Stimulated activated CD8-positive, alpha-beta memory T cell treated with anti-CD3 and anti-CD28 coated beads, Interleukin-7, amount 100 ng/mL, for 1 hour (primary cell): ENCODE results near the gene WDR43.

Source experiments
- DNase-seq, 2 donors: peaks; one replicate each; pipeline ENCODE4 v3.0.0-alpha.2; 2020; ENCODE audit warnings: low read depth in 2 of 2

Gene WDR43

GRCh38 chr2:28994074-28994473, 99.6 kb downstream of the WDR43 start:
- DNase-seq: no peak

- DNase-seq: no peak
Observed at GRCh38 chr2:28994679-28995078, 100.2 kb downstream of the WDR43 start.

DNA sequence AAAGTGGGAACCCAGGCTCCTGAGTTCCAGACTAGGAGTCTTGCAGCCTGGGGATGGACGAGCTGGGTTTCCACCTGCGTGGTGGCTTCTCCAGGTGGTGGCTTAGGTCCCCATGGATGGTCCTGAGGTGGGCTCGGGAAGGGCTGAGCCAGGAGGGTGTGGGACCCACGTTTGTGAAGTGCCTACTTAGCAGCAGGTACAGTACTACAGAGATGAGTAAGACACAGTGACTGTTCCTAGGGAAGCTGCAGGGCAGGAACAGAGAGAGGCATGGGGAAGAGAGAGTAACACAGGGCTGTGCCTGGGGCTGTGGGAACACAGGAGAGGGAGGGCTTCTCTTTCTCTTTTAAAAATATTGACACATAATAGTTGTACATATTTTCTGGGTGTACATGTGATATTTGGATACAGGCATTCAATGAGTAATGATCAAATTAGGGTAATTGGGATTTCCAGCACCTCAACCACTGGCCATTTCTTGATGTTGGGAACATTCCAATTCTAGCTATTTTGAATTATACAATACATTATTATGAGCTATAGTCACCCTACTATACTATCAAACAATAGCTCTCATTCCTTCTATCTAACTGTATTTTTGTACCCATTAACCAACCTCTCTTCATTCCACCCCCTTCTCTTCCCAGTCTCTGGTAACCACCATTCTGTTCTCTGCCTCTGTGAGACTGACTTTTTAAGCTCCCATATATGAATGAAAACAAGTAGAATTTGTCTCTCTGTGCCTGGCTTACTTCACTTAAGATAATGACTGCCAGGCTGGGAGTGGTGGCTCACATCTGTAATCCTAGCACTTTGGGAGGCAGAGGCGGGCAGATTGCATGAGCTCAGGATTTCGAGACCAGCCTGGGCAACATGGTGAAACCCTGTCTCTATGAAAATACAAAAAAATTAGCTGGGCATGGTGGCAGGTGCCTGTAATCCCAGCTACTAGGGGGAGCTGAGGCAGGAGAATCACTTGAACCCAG, 101.6 kb downstream of the WDR43 start:
- DNase-seq: no peak

DNA sequence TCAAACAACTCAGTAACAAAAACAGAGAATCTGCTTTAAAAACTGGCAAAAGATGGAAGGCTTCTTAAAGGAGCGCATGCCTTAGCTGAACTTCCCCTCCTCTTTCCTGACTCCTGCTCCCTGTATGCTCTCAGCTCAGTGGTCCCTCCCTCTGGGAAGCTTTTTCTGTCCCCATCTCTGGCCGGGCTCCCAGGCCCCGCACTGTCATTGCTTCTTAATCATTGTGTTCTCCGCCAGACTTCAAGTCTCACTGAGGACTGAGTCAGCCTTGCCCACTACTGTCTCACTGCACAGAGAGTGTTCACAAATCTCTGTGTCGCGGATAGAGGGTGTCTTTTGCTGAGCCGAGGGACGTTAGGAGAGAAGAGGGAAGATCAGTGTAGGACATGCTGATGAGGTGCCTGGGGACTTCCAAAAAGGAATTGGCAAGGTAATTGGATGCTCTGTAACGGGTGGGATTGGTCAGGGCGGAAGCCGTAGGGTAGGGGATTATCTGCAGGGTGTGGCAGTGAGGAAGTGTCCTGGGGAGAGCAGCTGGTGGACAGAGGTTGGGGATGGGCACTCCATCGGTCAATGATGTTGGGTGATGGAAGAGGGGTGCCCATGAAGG, 102.9 kb downstream of the WDR43 start:
- DNase-seq: no peak
